ENCODE measurements around the gene SLC11A1.

GRCh38 chr2:218392891-218393462 is 10.9 kb downstream of the SLC11A1 start:
- TF ChIP-seq CTCF (IDR thresholded peaks at IDR 0.05) (no peak), EZH2 (IDR thresholded peaks at IDR 0.05; ENCODE audit: borderline replicate concordance, insufficient read depth, low read depth, low read length, poor library complexity, severe bottlenecking) (no peak)

Measured in B cell (primary cell).